ENCODE measurements around the gene TMUB2.

TMUB2 gene

GRCh38 chr17:44191369-44191768, 4.6 kb downstream of the TMUB2 start:
- Histone ChIP-seq H3K9me3 (no peaks in the 10 kb centered on the region), H3K4me1 (ENCODE audit: control insufficient read depth in 1 of 2, insufficient read depth in 1 of 2, low read depth in 1 of 2, low read length in 1 of 2) (peaks cover 19 to 24% of the 10 kb centered on the region in 2 experiments), H3K27ac (peak overlapping the region; percentile 42), H3K4me3 (ENCODE audit: low read depth in 1 of 2, low read length in 1 of 2) (no peak overlapping the region), H3K36me3 (peaks cover 75% of the 10 kb centered on the region), H3K27me3 (no peaks in the 10 kb centered on the region)
- TF ChIP-seq, protein P1, sequence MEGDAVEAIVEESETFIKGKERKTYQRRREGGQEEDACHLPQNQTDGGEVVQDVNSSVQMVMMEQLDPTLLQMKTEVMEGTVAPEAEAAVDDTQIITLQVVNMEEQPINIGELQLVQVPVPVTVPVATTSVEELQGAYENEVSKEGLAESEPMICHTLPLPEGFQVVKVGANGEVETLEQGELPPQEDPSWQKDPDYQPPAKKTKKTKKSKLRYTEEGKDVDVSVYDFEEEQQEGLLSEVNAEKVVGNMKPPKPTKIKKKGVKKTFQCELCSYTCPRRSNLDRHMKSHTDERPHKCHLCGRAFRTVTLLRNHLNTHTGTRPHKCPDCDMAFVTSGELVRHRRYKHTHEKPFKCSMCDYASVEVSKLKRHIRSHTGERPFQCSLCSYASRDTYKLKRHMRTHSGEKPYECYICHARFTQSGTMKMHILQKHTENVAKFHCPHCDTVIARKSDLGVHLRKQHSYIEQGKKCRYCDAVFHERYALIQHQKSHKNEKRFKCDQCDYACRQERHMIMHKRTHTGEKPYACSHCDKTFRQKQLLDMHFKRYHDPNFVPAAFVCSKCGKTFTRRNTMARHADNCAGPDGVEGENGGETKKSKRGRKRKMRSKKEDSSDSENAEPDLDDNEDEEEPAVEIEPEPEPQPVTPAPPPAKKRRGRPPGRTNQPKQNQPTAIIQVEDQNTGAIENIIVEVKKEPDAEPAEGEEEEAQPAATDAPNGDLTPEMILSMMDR (IDR thresholded peaks at IDR 0.05) = no peak

DNA sequence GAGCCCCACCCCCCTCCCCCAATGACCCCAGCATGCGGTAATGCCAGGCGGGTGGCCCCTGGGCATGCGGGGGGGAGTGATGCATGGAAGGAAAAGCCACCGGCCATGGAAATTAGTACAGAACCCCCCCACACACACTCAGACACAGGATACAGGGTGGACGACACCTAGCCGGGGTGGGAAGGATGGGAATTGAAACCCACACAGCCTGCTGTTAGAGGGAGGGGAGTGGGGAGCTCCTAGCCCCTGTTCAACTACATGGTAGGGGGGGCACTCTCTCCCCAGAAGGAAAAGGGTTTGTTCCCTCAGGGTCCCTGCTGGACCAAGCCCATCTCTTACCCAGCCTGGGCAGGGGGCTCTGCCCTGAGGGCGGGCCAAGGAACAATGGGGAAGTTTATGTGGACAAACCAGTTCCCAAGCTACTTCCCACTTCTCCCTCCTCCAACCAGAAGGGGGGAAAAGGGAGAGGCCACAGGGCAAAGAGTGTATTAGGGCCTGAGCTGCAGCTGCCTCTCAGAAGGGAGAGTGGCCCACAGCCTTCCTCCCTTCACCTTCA, 5.2 kb downstream of the TMUB2 start:
- no peak overlapping the region for H3K4me3 ChIP-seq (ENCODE audit: low read depth in 1 of 2, low read length in 1 of 2)
- no peaks in the 10 kb centered on the region for H3K9me3 ChIP-seq
- peaks cover 82% of the 10 kb centered on the region for H3K36me3 ChIP-seq
- TF ChIP-seq, protein P1 (IDR thresholded peaks at IDR 0.05) = no peak
- H3K4me1 ChIP-seq (ENCODE audit: control insufficient read depth in 1 of 2, insufficient read depth in 1 of 2, low read depth in 1 of 2, low read length in 1 of 2) = peaks cover 22 to 28% of the 10 kb centered on the region in 2 experiments
- no peaks in the 10 kb centered on the region for H3K27me3 ChIP-seq
- H3K27ac ChIP-seq = peak overlapping the region; percentile 42

DNA sequence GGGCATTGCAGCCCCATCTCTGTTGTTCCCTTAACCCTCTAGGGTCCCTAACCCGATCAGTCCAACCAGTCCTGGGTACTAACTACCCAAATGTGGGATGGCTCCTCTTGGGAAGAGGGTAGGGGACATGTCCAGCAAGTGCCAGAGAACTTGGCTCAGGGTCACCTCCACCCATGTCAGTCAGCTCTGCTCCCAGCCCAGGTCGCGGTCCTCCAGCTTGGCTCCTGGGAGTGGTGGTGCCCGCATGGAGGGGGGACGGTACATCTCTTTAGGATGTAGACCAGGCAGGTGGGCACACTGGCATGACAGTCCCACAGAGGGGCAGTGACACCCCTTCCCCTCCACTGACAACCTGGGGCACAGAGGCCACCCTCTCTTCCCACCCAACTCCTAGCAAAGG, 6.0 kb downstream of the TMUB2 start:
- TF ChIP-seq, protein P1 (IDR thresholded peaks at IDR 0.05) = no peak
- no peaks in the 10 kb centered on the region for H3K27me3 ChIP-seq
- H3K9me3 ChIP-seq = no peaks in the 10 kb centered on the region
- H3K36me3 ChIP-seq = peaks cover 87% of the 10 kb centered on the region
- H3K27ac ChIP-seq = peak overlapping the region; percentile 42
- no peak overlapping the region for H3K4me3 ChIP-seq (ENCODE audit: low read depth in 1 of 2, low read length in 1 of 2)
- H3K4me1 ChIP-seq (ENCODE audit: control insufficient read depth in 1 of 2, insufficient read depth in 1 of 2, low read depth in 1 of 2, low read length in 1 of 2) = peaks cover 26 to 32% of the 10 kb centered on the region in 2 experiments

DNA sequence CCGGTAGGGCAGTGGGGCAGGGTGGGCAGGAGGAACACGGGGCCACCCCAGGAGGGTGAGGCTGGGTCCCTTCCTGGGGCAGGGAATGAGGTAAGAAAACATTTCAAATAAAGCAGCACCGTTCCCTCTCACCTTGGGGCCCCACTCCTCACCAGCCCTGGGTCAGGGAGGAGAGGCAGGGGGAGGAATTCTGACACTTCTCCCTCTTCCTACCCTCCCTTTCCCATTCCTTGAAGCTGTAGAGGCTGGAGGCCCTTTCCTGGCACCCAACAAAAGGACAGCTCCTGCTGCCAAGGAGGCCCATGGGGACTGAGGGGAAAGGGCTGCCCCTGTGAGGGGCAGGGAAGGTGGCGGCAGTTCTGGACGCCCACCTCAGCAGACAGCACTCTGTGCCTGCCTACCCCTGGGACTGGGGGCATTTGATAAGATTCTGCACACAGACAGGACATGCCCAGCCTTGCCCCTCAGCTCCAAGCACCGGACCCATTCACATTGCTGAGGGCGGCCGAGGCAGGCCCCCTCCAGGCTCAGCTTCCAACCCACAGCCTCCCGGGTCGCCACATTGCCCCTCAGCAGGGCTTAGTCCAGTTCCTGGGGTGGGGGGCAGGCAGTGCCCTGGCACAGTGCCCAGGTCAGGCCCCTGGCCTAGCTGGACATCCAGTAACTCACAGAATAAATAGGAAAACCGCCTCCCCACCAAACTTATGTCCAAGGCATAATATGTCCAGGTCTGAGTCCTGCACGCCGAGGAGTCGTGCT, 6.7 kb downstream of the TMUB2 start:
- Histone ChIP-seq H3K4me3 (ENCODE audit: low read depth in 1 of 2, low read length in 1 of 2) (no peak overlapping the region), H3K9me3 (no peaks in the 10 kb centered on the region), H3K36me3 (peaks cover 87% of the 10 kb centered on the region), H3K4me1 (ENCODE audit: control insufficient read depth in 1 of 2, insufficient read depth in 1 of 2, low read depth in 1 of 2, low read length in 1 of 2) (peaks cover 26 to 32% of the 10 kb centered on the region in 2 experiments), H3K27me3 (no peaks in the 10 kb centered on the region), H3K27ac (peak overlapping the region; percentile 42)
- TF ChIP-seq, protein P1 (IDR thresholded peaks at IDR 0.05) = no peak

- Histone ChIP-seq H3K27me3 (no peaks in the 10 kb centered on the region), H3K4me3 (ENCODE audit: low read depth in 1 of 2, low read length in 1 of 2) (peak overlapping the region in 1 of 2 experiments; percentile 93), H3K27ac (peak overlapping the region; percentile 100), H3K9me3 (no peaks in the 10 kb centered on the region), H3K4me1 (ENCODE audit: control insufficient read depth in 1 of 2, insufficient read depth in 1 of 2, low read depth in 1 of 2, low read length in 1 of 2) (peaks cover 33 to 34% of the 10 kb centered on the region in 2 experiments), H3K36me3 (peaks cover 55% of the 10 kb centered on the region)
- TF ChIP-seq, protein P1 (IDR thresholded peaks at IDR 0.05) = no peak
Measured at GRCh38 chr17:44197107-44197506, 10.3 kb downstream of the TMUB2 start.
